SK-N-SH treated with all-trans-retinoic acid at 6 μM for 48 hours (cell line): ENCODE measurements around the gene AIDA.

Experiments
- ARNTL ChIP-seq: fragments of 450-650 bp; formaldehyde crosslinking; IDR thresholded peaks from 2 replicates; pipeline ENCODE4 v1.5.0; 2020; ENCODE audit warnings: low read depth, mild to moderate bottlenecking, moderate library complexity, borderline replicate concordance
- BACH2 ChIP-seq: fragments of 250-450 bp; sonication (Bioruptor Pico); IDR thresholded peaks from 2 replicates; pipeline ENCODE4 v1.9.0; 2021; ENCODE audit warnings: mild to moderate bottlenecking, borderline replicate concordance
- CSRNP3 ChIP-seq: fragments of 250-450 bp; sonication (Bioruptor Pico); IDR thresholded peaks from 2 replicates; pipeline ENCODE4 v1.5.1; 2021; ENCODE audit warnings: mild to moderate bottlenecking, moderate library complexity
- ESRRG ChIP-seq: fragments of 250-450 bp; sonication (Bioruptor Pico); IDR thresholded peaks from 2 replicates; pipeline ENCODE4 v1.6.1; 2021; ENCODE audit warnings: mild to moderate bottlenecking
- ISL1 ChIP-seq: fragments of 250-450 bp; sonication (Bioruptor Pico); IDR thresholded peaks from 2 replicates; pipeline ENCODE4 v2.1.2; 2022; ENCODE audit warnings: mild to moderate bottlenecking, moderate library complexity
- OSR1 ChIP-seq: fragments of 250-450 bp; sonication (Bioruptor Pico); IDR thresholded peaks from 2 replicates; pipeline ENCODE4 v1.8.0; 2022; ENCODE audit warnings: moderate library complexity, mild to moderate bottlenecking, inconsistent platforms
- RARB ChIP-seq: fragments of 250-450 bp; sonication (Bioruptor Pico); IDR thresholded peaks from 2 replicates; pipeline ENCODE4 v1.8.0; 2021; ENCODE audit warnings: mild to moderate bottlenecking, moderate library complexity
- SNAI2 ChIP-seq: fragments of 250-450 bp; sonication (Bioruptor Pico); IDR thresholded peaks from 2 replicates; pipeline ENCODE4 v1.5.0; 2020; ENCODE audit warnings: mild to moderate bottlenecking, moderate library complexity
- TOX ChIP-seq: fragments of 250-450 bp; sonication (Bioruptor Pico); IDR thresholded peaks from 2 replicates; pipeline ENCODE4 v1.8.0; 2021; ENCODE audit warnings: mild to moderate bottlenecking, moderate library complexity, borderline replicate concordance
- TSHZ2 ChIP-seq: fragments of 250-450 bp; sonication (Bioruptor Pico); IDR thresholded peaks from 2 replicates; pipeline ENCODE4 v1.5.0; 2020; ENCODE audit warnings: mild to moderate bottlenecking, moderate library complexity
- ZC3H10 ChIP-seq: fragments of 250-450 bp; sonication (Bioruptor Pico); IDR thresholded peaks from 2 replicates; pipeline ENCODE4 v1.5.1; 2021; ENCODE audit warnings: mild to moderate bottlenecking, moderate library complexity
- ZFP30 ChIP-seq: fragments of 450-650 bp; formaldehyde crosslinking; IDR thresholded peaks from 2 replicates; pipeline ENCODE4 v1.5.0; 2022; ENCODE audit warnings: mild to moderate bottlenecking, moderate library complexity

- TF ChIP-seq ZC3H10 (CRISPR knock-in tag) (no peak), CSRNP3 (no peak), ESRRG (CRISPR knock-in tag) (no peak), BACH2 (no peak), ZFP30 (CRISPR knock-in tag) (no peak), ISL1 (CRISPR knock-in tag) (no peak), ARNTL (no peak), TSHZ2 (CRISPR knock-in tag) (no peak), RARB (no peak), SNAI2 (CRISPR knock-in tag) (no peak), TOX (CRISPR knock-in tag) (no peak), OSR1 (CRISPR knock-in tag) (no peak)
Observed at GRCh38 chr1:222757646-222758268, 45.5 kb upstream of the AIDA start.
